Endothelial cell of umbilical vein (primary cell): ENCODE results near the gene ETFRF1.

ENCODE experiments used
- EZH2 ChIP-seq: IDR thresholded peaks from 2 replicates; pipeline ENCODE4 v1.6.1; 2012; ENCODE audit warnings: borderline replicate concordance, low read depth, mild to moderate bottlenecking, moderate library complexity, low read length, inconsistent platforms; ENCODE audit not compliant: severe bottlenecking
- FOS ChIP-seq: IDR thresholded peaks from 2 replicates; pipeline ENCODE4 v1.6.1; 2011; ENCODE audit warnings: mild to moderate bottlenecking, low read length, moderate library complexity, borderline replicate concordance; ENCODE audit not compliant: insufficient read depth
- POLR2A ChIP-seq: IDR thresholded peaks from 2 replicates; pipeline ENCODE4 v1.6.1; 2012; ENCODE audit warnings: low read depth, mild to moderate bottlenecking, control low read depth, low read length
- TF ChIP-seq, protein P1 (sequence below), 2 donors: IDR thresholded peaks; 1 replicate in 1 of 2; 2 replicates in 1 of 2; pipeline ENCODE4 v1.5.1; 2011; ENCODE audit warnings: low read length in 2 of 2, mild to moderate bottlenecking in 2 of 2, moderate library complexity in 2 of 2, control low read depth in 1 of 2, inconsistent platforms in 1 of 2, low read depth in 1 of 2; ENCODE audit not compliant: insufficient read depth in 1 of 2; ENCODE audit errors: extremely low read depth in 1 of 2

DNA sequence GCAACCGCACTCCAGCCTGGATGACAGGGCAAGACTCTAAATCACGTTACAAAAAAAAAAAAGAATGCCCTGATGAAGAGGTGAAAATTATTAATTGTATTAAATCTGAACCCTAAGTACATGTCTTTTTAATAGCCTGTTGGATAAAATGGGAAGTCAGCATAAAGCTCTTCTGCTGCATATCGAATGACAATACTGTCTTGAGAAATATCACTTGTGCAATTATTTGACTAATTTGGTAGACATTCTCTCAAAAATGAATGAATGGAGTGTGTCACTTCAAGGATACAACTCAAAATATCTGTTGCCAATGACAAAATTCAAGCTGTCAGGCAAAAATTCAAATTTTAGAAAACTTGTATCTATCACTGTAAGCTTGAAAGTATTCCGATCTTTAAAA is 39.0 kb upstream of the ETFRF1 start:
- no peak for TF ChIP-seq FOS
- TF ChIP-seq, protein P1, sequence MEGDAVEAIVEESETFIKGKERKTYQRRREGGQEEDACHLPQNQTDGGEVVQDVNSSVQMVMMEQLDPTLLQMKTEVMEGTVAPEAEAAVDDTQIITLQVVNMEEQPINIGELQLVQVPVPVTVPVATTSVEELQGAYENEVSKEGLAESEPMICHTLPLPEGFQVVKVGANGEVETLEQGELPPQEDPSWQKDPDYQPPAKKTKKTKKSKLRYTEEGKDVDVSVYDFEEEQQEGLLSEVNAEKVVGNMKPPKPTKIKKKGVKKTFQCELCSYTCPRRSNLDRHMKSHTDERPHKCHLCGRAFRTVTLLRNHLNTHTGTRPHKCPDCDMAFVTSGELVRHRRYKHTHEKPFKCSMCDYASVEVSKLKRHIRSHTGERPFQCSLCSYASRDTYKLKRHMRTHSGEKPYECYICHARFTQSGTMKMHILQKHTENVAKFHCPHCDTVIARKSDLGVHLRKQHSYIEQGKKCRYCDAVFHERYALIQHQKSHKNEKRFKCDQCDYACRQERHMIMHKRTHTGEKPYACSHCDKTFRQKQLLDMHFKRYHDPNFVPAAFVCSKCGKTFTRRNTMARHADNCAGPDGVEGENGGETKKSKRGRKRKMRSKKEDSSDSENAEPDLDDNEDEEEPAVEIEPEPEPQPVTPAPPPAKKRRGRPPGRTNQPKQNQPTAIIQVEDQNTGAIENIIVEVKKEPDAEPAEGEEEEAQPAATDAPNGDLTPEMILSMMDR (IDR thresholded peaks at IDR 0.05; ENCODE audit: extremely low read depth in 1 of 2, insufficient read depth in 1 of 2, low read depth in 1 of 2, low read length in 2 of 2), result no peak
- TF ChIP-seq EZH2, result no peak
- no peak for TF ChIP-seq POLR2A
